SK-N-SH (cell line): Measurements from ENCODE around the gene SHB. TPM values are rescaled to one million over a fixed set of nuclear protein-coding genes. Genes with fewer than 3 reads are reported as not detected.

Source experiments
- CTCF ChIA-PET: fragments of 300-600, 350-600 bp; formaldehyde crosslinking; extraction: SDS; loops from one replicate; lab custom pipeline; 2021; lab: Yijun Ruan, JAX
- POLR2A ChIA-PET: fragments of 350-600 bp; sonication (Branson Sonifier 250); formaldehyde crosslinking; extraction: SDS; loops from one replicate; lab custom pipeline; 2020; ENCODE audit warnings: antibody characterized with exemption, inconsistent platforms; lab: Yijun Ruan, JAX
- DNase-seq: peaks from one replicate; pipeline ENCODE4 v3.0.0; 2012
- H2AFZ ChIP-seq: fragments of 200-600 bp; sonication (generic); 2 replicates; pipeline ENCODE4 v1.8.1; 2016; ENCODE audit warnings: antibody characterized with exemption, mild to moderate bottlenecking, low read depth
- H3F3A ChIP-seq: fragments of 200-600 bp; sonication (generic); replicated peaks from 2 replicates; pipeline ENCODE3; 2016; ENCODE audit warnings: antibody characterized with exemption, mild to moderate bottlenecking; ENCODE audit not compliant: insufficient read depth
- H3K27ac ChIP-seq, 2 experiments: fragments of 200-500 bp in 1 of 2; fragments of 200-600 bp in 1 of 2; sonication (Bioruptor generic) in 1 of 2; sonication (generic), shearing (Covaris generic) in 1 of 2; 2 replicates each; pipeline versions ENCODE4 v1.5.1 to v1.6.1; 2014 to 2016; ENCODE audit warnings: low read depth in 2 of 2, inconsistent platforms in 1 of 2, low read length in 1 of 2, mild to moderate bottlenecking in 1 of 2, mixed read lengths in 1 of 2
- H3K27me3 ChIP-seq: fragments of 200-600 bp; sonication (generic), shearing (Covaris generic); 2 replicates; pipeline ENCODE4 v1.6.1; 2016; ENCODE audit warnings: mixed run types; ENCODE audit not compliant: insufficient read depth
- H3K36me3 ChIP-seq, 2 experiments: fragments of 200-500 bp in 1 of 2; fragments of 200-600 bp in 1 of 2; sonication (Bioruptor generic) in 1 of 2; sonication (generic) in 1 of 2; replicated peaks in 1 of 2; 2 replicates each; pipeline versions ENCODE3 to v1.5.1; 2014 to 2016; ENCODE audit warnings: low read length in 1 of 2, mild to moderate bottlenecking in 1 of 2; ENCODE audit not compliant: insufficient read depth in 2 of 2, control insufficient read depth in 1 of 2
- H3K4me1 ChIP-seq, 2 experiments: fragments of 200-500 bp in 1 of 2; fragments of 200-600 bp in 1 of 2; sonication (Bioruptor generic) in 1 of 2; sonication (generic), shearing (Covaris generic) in 1 of 2; 2 replicates each; pipeline versions ENCODE4 v1.5.1 to v1.6.1; 2014 to 2016; ENCODE audit warnings: low read depth in 1 of 2, low read length in 1 of 2, mixed run types in 1 of 2; ENCODE audit not compliant: insufficient read depth in 2 of 2, control insufficient read depth in 1 of 2
- H3K4me2 ChIP-seq: fragments of 200-600 bp; sonication (generic), shearing (Covaris generic); 2 replicates; pipeline ENCODE4 v1.6.1; 2017; ENCODE audit warnings: mixed run types
- H3K4me3 ChIP-seq, 2 experiments: fragments of 200-500 bp in 1 of 2; fragments of 200-600 bp in 1 of 2; sonication (Bioruptor generic) in 1 of 2; sonication (generic), shearing (Covaris generic) in 1 of 2; 2 replicates each; pipeline versions ENCODE4 v1.5.1 to v1.8.1; 2014 to 2016; ENCODE audit warnings: low read depth in 2 of 2, inconsistent platforms in 1 of 2, low read length in 1 of 2, mild to moderate bottlenecking in 1 of 2, mixed read lengths in 1 of 2, moderate library complexity in 1 of 2
- H3K79me2 ChIP-seq: fragments of 200-600 bp; sonication (generic); 2 replicates; pipeline ENCODE4 v1.8.1; 2017; ENCODE audit warnings: mild to moderate bottlenecking; ENCODE audit not compliant: insufficient read depth
- H3K9ac ChIP-seq: fragments of 200-600 bp; sonication (generic); 2 replicates; pipeline ENCODE4 v1.6.1; 2017; ENCODE audit warnings: mixed run types
- H3K9me2 ChIP-seq: fragments of 200-600 bp; sonication (generic); 2 replicates; pipeline ENCODE4 v1.6.1; 2017; ENCODE audit warnings: mixed run types
- H3K9me3 ChIP-seq: fragments of 200-600 bp; sonication (generic); 2 replicates; pipeline ENCODE4 v1.6.1; 2017; ENCODE audit warnings: mixed run types, mild to moderate bottlenecking, moderate library complexity
- H4K20me1 ChIP-seq: fragments of 200-600 bp; sonication (generic); 2 replicates; pipeline ENCODE4 v1.6.1; 2017; ENCODE audit warnings: mild to moderate bottlenecking, mixed run types; ENCODE audit not compliant: insufficient read depth
- CHD2 ChIP-seq: fragments of 150-350 bp; IDR thresholded peaks from 2 replicates; pipeline ENCODE4 v1.6.1; 2018; ENCODE audit warnings: low read length; ENCODE audit not compliant: partially characterized antibody
- CTCF ChIP-seq: fragments of 200-600 bp; sonication (generic); IDR thresholded peaks from 2 replicates; pipeline ENCODE4 v1.6.1; 2017; ENCODE audit warnings: antibody characterized with exemption, mild to moderate bottlenecking, moderate library complexity
- ELF1 ChIP-seq: IDR thresholded peaks from 2 replicates; pipeline ENCODE4 v1.4.0; 2012
- EP300 ChIP-seq, 2 experiments: IDR thresholded peaks; 2 replicates each; pipeline versions ENCODE4 v1.4.0 to v1.6.1; 2012; ENCODE audit warnings: borderline replicate concordance in 1 of 2, low read depth in 1 of 2, low read length in 1 of 2
- EZH2phosphoT487 ChIP-seq: fragments of 200-600 bp; sonication (generic); IDR thresholded peaks from 2 replicates; pipeline ENCODE4 v1.6.1; 2017; ENCODE audit warnings: low read depth, mixed run types, mild to moderate bottlenecking, antibody characterized with exemption, moderate library complexity, borderline replicate concordance
- FOXJ3 ChIP-seq: sonication (generic); formaldehyde crosslinking; IDR thresholded peaks from 2 replicates; pipeline ENCODE4 v1.5.1; 2020; ENCODE audit warnings: mild to moderate bottlenecking, missing genetic modification reagents
- GABPA ChIP-seq: IDR thresholded peaks from 2 replicates; pipeline ENCODE4 v1.4.0; 2012; ENCODE audit warnings: low read depth, mild to moderate bottlenecking
- GATA2 ChIP-seq: sonication (generic); formaldehyde crosslinking; IDR thresholded peaks from 2 replicates; pipeline ENCODE4 v1.5.0; 2020; ENCODE audit warnings: mild to moderate bottlenecking, missing genetic modification reagents
- IRF3 ChIP-seq: fragments of 150-350 bp; IDR thresholded peaks from 2 replicates; pipeline ENCODE4 v1.6.1; 2016; ENCODE audit warnings: mild to moderate bottlenecking, low read depth, low read length
- MAX ChIP-seq: IDR thresholded peaks from 2 replicates; pipeline ENCODE4 v1.4.0; 2012; ENCODE audit warnings: low read depth
- MEF2A ChIP-seq: IDR thresholded peaks from 2 replicates; pipeline ENCODE4 v1.4.0; 2012; ENCODE audit warnings: low read depth, borderline replicate concordance
- NRF1 ChIP-seq: IDR thresholded peaks from 2 replicates; pipeline ENCODE4 v1.6.1; 2012; ENCODE audit warnings: low read depth, mild to moderate bottlenecking, low read length
- RAD21 ChIP-seq: IDR thresholded peaks from 2 replicates; pipeline ENCODE4 v1.6.1; 2012; ENCODE audit warnings: mild to moderate bottlenecking, low read length
- RCOR1 ChIP-seq: fragments of 150-350 bp; IDR thresholded peaks from 2 replicates; pipeline ENCODE4 v1.6.1; 2017; ENCODE audit warnings: antibody characterized with exemption, low read length
- REST ChIP-seq: IDR thresholded peaks from 2 replicates; pipeline ENCODE4 v1.6.1; 2012; ENCODE audit warnings: mild to moderate bottlenecking, low read depth, low read length, moderate library complexity
- RFX5 ChIP-seq: IDR thresholded peaks from 2 replicates; pipeline ENCODE4 v1.6.1; 2012; ENCODE audit warnings: mild to moderate bottlenecking, improper control_type of control experiment, low read length
- SIN3A ChIP-seq: IDR thresholded peaks from 2 replicates; pipeline ENCODE4 v1.6.1; 2012; ENCODE audit warnings: low read depth, mild to moderate bottlenecking, low read length, moderate library complexity, borderline replicate concordance
- SMC3 ChIP-seq: IDR thresholded peaks from 2 replicates; pipeline ENCODE4 v1.6.1; 2012; ENCODE audit warnings: low read depth, low read length, improper control_type of control experiment
- TCF12 ChIP-seq: IDR thresholded peaks from 2 replicates; pipeline ENCODE4 v1.4.0; 2012
- TEAD4 ChIP-seq: IDR thresholded peaks from 2 replicates; pipeline ENCODE4 v1.4.0; 2012; ENCODE audit warnings: mild to moderate bottlenecking, borderline replicate concordance; ENCODE audit not compliant: insufficient read depth
- USF1 ChIP-seq: IDR thresholded peaks from 2 replicates; pipeline ENCODE4 v1.4.0; 2012; ENCODE audit warnings: low read depth, borderline replicate concordance
- YY1 ChIP-seq: IDR thresholded peaks from 2 replicates; pipeline ENCODE4 v1.4.0; 2012; ENCODE audit warnings: low read depth, mild to moderate bottlenecking
- WGBS: methylation state at CpG from one replicate; pipeline ENCODE4 v1.1.6; 2017; ENCODE audit warnings: low lambda C conversion rate; 5-methylcytosine and 5-hydroxymethylcytosine counted together
- polyA plus RNA-seq, 3 experiments: library from polyadenylated mRNA; depleted of rRNA; stranded (reverse); fragments of >200 nt; gene quantifications; 2 replicates each; pipeline ENCODE4 v1.2.3, GENCODE V29; 2012

Gene SHB
- polyA plus RNA-seq, 1 of the 3 experiments (the other 2 are of a cell fraction): 26.0 TPM

- peak; percentile 55; the same call in 1 of the 2 replicates for TF ChIP-seq SIN3A
- no peak for TF ChIP-seq NRF1
- TF ChIP-seq SMC3: peak; percentile 6; the same call in 1 of the 2 replicates
- TF ChIP-seq YY1: no peak
- TF ChIP-seq FOXJ3: no peak
- TF ChIP-seq TCF12: peak; percentile 80
- peak; percentile 51; the same call in 1 of the 2 replicates for TF ChIP-seq MAX
- peak; percentile 34 to 77; a peak in 2 of 4 replicates for TF ChIP-seq EP300 (IDR thresholded peaks at IDR 0.05; ENCODE audit: borderline replicate concordance in 1 of 2, low read depth in 1 of 2, low read length in 1 of 2)
- peak; percentile 37 for TF ChIP-seq RAD21
- no peak for TF ChIP-seq CTCF
These were observed 74.2 kb downstream of the SHB start (continued) for GRCh38 chr9:37994639-37995347.

- Histone ChIP-seq H3K4me1 (peaks cover 40 to 60% of the 10 kb centered on the region in 2 experiments; a peak in 3 of 4 replicates), H3K27me3 (no peaks in the 10 kb centered on the region), H3K9me2 (no peaks in the 10 kb centered on the region), H4K20me1 (peaks cover 49% of the 10 kb centered on the region), H3K4me3 (no peak overlapping the region), H3F3A (peaks cover 13% of the 10 kb centered on the region), H2AFZ (no peak overlapping the region), H3K36me3 (peaks cover 5 to 18% of the 10 kb centered on the region in 2 experiments), H3K27ac (no peak overlapping the region), H3K9ac (no peak overlapping the region), H3K4me2 (no peak overlapping the region), H3K9me3 (no peaks in the 10 kb centered on the region), H3K79me2 (peaks cover 96% of the 10 kb centered on the region)
- 97% methylated on average over 8 of the region's 8 CpGs for WGBS
- DNase-seq: no peak
- POLR2A ChIA-PET: no interaction called here
- CTCF ChIA-PET: interaction anchor here (0.7 to 5.8 kb wide), 3 partner anchors 14 to 80 kb away, joined by 3 to 38 read pairs (median 3); no protein-coding TSS in a partner anchor
- TF ChIP-seq ELF1 (no peak), TEAD4 (no peak), TCF12 (no peak), USF1 (no peak), RCOR1 (no peak), EP300 (IDR thresholded peaks at IDR 0.05; ENCODE audit: borderline replicate concordance in 1 of 2, low read depth in 1 of 2, low read length in 1 of 2) (no peak), GATA2 (no peak), SMC3 (no peak), SIN3A (no peak), EZH2phosphoT487 (no peak), RFX5 (no peak), REST (no peak), MAX (no peak), IRF3 (no peak), GABPA (no peak), CHD2 (no peak), MEF2A (no peak)
These were observed 76.1 kb downstream of the SHB start for GRCh38 chr9:37992924-37993349.
